Spleen (tissue), 11 donors: Measurements from ENCODE around the gene MYO10. TPM values are rescaled to one million over a fixed set of nuclear protein-coding genes. Genes with fewer than 3 reads are reported as not detected.

Source experiments
- DNase-seq: peaks from one replicate; pipeline ENCODE4 v3.0.0-alpha.2; 2020
- H3K27ac ChIP-seq, 8 donors: fragments of 200-600 bp; sonication (generic) in 7 of 8; 1 replicate in 4 of 8; 2 replicates in 4 of 8; pipeline versions ENCODE4 v1.5.0 to v1.8.0; 2016 to 2021; ENCODE audit warnings: inconsistent platforms in 4 of 8, mild to moderate bottlenecking in 4 of 8, moderate library complexity in 1 of 8
- H3K27me3 ChIP-seq, 7 donors: fragments of 200-600 bp; sonication (generic) in 6 of 7; replicated peaks in 1 of 7; 1 replicate in 4 of 7; 2 replicates in 3 of 7; pipeline versions ENCODE4 v1.5.0 to v1.8.0; 2016 to 2021; ENCODE audit warnings: inconsistent platforms in 3 of 7, mild to moderate bottlenecking in 1 of 7
- H3K36me3 ChIP-seq, 6 donors: fragments of 200-600 bp; sonication (generic) in 5 of 6; 1 replicate in 4 of 6; 2 replicates in 2 of 6; pipeline versions ENCODE4 v1.5.0 to v1.8.0; 2016 to 2021; ENCODE audit warnings: inconsistent platforms in 2 of 6
- H3K4me1 ChIP-seq, 6 donors: fragments of 200-600 bp; sonication (generic) in 5 of 6; 1 replicate in 3 of 6; 2 replicates in 3 of 6; pipeline versions ENCODE4 v1.5.0 to v1.8.0; 2016 to 2021; ENCODE audit warnings: inconsistent platforms in 3 of 6
- H3K4me3 ChIP-seq, 8 donors: fragments of 200-600 bp; sonication (generic) in 7 of 8; 1 replicate in 4 of 8; 2 replicates in 4 of 8; pipeline versions ENCODE4 v1.5.0 to v1.8.0; 2016 to 2021; ENCODE audit warnings: inconsistent platforms in 4 of 8, mild to moderate bottlenecking in 4 of 8, moderate library complexity in 2 of 8
- H3K9me3 ChIP-seq, 8 donors: fragments of 200-600 bp; sonication (generic) in 7 of 8; 1 replicate in 4 of 8; 2 replicates in 4 of 8; pipeline versions ENCODE4 v1.5.0 to v1.8.0; 2016 to 2021; ENCODE audit warnings: inconsistent platforms in 4 of 8
- POLR2A ChIP-seq, 3 donors: fragments of 450-650 bp; IDR thresholded peaks; one replicate each; pipeline ENCODE4 v1.5.1; 2017; ENCODE audit warnings: antibody characterized with exemption in 3 of 3, mild to moderate bottlenecking in 1 of 3
- POLR2AphosphoS5 ChIP-seq, 3 donors: sonication (generic); formaldehyde crosslinking; IDR thresholded peaks; one replicate each; pipeline ENCODE4 v1.5.1; 2017; ENCODE audit warnings: antibody characterized with exemption in 3 of 3
- WGBS, 5 donors: extraction: QIAGEN DNeasy Blood & Tissue Kit in 3 of 5; methylation state at CpG; one replicate each; pipeline versions ENCODE4 v1.1.5 to v1.1.7; 2013 to 2018; 5-methylcytosine and 5-hydroxymethylcytosine counted together
- intact Hi-C: fragments of 100-400 bp; cut with DNase I; formaldehyde crosslinking; loops from one replicate; pipeline ENCODE4 v1.15.0; 2023; ENCODE audit warnings: low total_unique reads
- polyA plus RNA-seq, 3 donors: library from polyadenylated mRNA; stranded (reverse); fragments of 200-250 nt; gene quantifications; one replicate each; pipeline ENCODE4 v1.2.1, GENCODE V29; 2013
- total RNA-seq, 7 donors: library from RNA; depleted of rRNA in 3 of 7; stranded (reverse); fragments of >200 nt in 3 of 7; fragmentation: NEBNext Ultra II Directional in 4 of 7; extraction: Animal tissue kit (Norgen Biotek cat#: 25700) in 4 of 7; gene quantifications; one replicate each; pipeline versions ENCODE4 v1.1.0 to v1.2.1, GENCODE V29; 2016 to 2021
- TF ChIP-seq, protein P1 (sequence below), 11 experiments: fragments of 200-600 bp in 7 of 11; fragments of 450-650 bp in 4 of 11; sonication (generic) in 4 of 11; IDR thresholded peaks in 8 of 11; conservative IDR thresholded peaks in 3 of 11; 1 replicate in 7 of 11; 2 replicates in 4 of 11; pipeline versions ENCODE4 v1.4.0 to v1.8.0; 2016 to 2021; ENCODE audit warnings: antibody characterized with exemption in 11 of 11, inconsistent platforms in 4 of 11, mild to moderate bottlenecking in 1 of 11
- donor health status: healthy with polysubstance abuse.
- donor health status: DM: no; HTN: no; CAD: no; lungs with moderate emphysema.
- donor health status: DM: no; HTN: no; CAD: no.
- donor health status: Bipolar disorder and iron deficiency.
- donor health status: healthy.
- donor health status: DM: no; HTN: no; CAD: no.
- donor health status: DM: yes; HTN: yes; CAD: no.

MYO10 gene
- total and polyA plus RNA-seq, 10 donors, result 1.1 to 72.8 (median 32.7) TPM

DNA sequence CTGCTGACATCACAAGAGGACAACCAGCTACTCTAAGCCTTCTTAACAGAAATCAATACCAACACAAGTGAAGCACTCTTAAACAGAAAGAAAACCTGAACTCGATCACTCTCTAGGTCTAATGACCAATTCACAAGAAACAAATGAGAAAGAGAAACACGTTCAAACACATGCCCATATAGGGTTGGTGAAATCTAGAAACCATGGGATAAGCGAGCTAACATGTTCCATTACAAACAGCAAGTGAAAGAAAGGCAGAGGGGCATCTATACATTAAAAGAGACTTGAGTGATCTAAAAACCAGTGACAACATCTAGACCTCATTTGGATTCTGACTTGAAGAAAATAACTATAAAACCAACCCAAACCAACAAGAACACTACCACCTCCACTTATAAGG, 244.4 kb downstream of the MYO10 start:
- no peak overlapping the region for H3K27ac ChIP-seq
- no peak for DNase-seq
- H3K4me3 ChIP-seq, result no peak overlapping the region
- H3K36me3 ChIP-seq, result peaks cover 0 to 50% (median 10%) of the 10 kb centered on the region in 6 donors
- intact Hi-C loops, result no loop called here
- no peaks in the 10 kb centered on the region for H3K4me1 ChIP-seq
- WGBS, 5 donors, result 79 to 93% (median 89%) methylated on average over 3 of the region's 3 CpGs
- H3K9me3 ChIP-seq, result no peaks in the 10 kb centered on the region
- no peaks in the 10 kb centered on the region for H3K27me3 ChIP-seq
- TF ChIP-seq POLR2A (IDR thresholded peaks at IDR 0.05), result no peak
- TF ChIP-seq, protein P1, sequence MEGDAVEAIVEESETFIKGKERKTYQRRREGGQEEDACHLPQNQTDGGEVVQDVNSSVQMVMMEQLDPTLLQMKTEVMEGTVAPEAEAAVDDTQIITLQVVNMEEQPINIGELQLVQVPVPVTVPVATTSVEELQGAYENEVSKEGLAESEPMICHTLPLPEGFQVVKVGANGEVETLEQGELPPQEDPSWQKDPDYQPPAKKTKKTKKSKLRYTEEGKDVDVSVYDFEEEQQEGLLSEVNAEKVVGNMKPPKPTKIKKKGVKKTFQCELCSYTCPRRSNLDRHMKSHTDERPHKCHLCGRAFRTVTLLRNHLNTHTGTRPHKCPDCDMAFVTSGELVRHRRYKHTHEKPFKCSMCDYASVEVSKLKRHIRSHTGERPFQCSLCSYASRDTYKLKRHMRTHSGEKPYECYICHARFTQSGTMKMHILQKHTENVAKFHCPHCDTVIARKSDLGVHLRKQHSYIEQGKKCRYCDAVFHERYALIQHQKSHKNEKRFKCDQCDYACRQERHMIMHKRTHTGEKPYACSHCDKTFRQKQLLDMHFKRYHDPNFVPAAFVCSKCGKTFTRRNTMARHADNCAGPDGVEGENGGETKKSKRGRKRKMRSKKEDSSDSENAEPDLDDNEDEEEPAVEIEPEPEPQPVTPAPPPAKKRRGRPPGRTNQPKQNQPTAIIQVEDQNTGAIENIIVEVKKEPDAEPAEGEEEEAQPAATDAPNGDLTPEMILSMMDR (IDR thresholded peaks at IDR 0.05 in 8 of 11, conservative IDR thresholded peaks at IDR 0.05 in 3 of 11), result no peak
- TF ChIP-seq POLR2AphosphoS5 (IDR thresholded peaks at IDR 0.05), result no peak

DNA sequence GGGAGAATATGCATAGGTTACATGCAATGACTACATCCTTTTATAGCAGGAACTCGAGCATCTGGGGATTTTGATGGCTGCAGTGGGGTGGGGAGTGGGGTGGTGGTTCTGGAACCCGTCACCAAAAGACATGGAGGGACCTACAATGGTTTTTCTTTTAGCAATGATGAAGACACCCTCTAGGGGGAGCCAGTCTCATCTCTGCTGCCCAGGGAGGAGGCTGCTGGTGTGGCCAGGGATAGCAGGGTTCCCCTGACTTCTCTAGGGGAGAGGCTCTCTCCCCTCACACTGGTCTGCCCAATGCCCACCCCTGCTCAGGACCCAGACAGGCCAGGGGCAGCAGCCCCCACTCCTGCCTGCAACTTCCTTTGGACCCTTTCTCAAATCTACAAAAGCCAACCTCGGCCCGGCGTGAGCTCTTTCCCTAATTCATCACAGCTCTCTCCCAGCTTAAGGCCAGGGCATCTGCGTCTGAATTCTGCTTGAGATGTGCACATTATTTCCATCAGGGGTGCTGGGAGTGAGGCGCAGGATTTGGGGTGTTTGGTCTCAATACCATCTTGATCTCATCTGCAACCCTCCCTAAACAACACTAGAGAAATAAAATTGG, 245.7 kb downstream of the MYO10 start:
- no peak overlapping the region for H3K27ac ChIP-seq
- H3K36me3 ChIP-seq, result peaks cover 0 to 61% (median 10%) of the 10 kb centered on the region in 6 donors
- 61 to 74% (median 67%) methylated on average over 7 of the region's 7 CpGs for WGBS, 5 donors
- no peak overlapping the region for H3K4me3 ChIP-seq
- DNase-seq, result no peak
- no peaks in the 10 kb centered on the region for H3K4me1 ChIP-seq
- TF ChIP-seq, protein P1 (IDR thresholded peaks at IDR 0.05 in 8 of 11, conservative IDR thresholded peaks at IDR 0.05 in 3 of 11), result peak in 6 of 11 experiments; percentile 10 to 49 (median 31)
- TF ChIP-seq POLR2A (IDR thresholded peaks at IDR 0.05) (no peak), POLR2AphosphoS5 (IDR thresholded peaks at IDR 0.05) (no peak)
- H3K9me3 ChIP-seq, result no peaks in the 10 kb centered on the region
- H3K27me3 ChIP-seq, result no peaks in the 10 kb centered on the region
- intact Hi-C loops, result no loop called here

DNA sequence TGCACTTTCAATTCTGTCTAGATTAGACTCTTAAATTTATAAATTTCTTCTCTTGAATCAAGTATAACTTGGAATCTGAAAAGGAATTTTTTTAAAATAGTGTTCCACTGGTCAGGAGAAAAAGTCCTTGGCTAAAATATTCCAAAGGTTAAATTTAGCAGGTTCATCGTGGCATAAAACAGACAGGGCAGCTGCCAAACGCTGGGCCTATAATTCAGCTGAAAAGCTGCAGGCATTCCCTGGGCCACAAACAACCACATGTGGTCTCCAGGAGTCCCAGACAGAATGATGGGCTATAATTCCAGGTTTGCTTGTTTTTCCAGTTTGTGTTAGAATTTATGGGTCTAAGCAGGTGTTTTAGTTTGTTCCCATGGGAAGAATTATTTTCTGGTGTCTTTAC, 248.2 kb downstream of the MYO10 start:
- DNase-seq, result no peak
- WGBS, 5 donors, result 61 to 88% (median 82%) methylated on average over 2 of the region's 2 CpGs
- TF ChIP-seq POLR2AphosphoS5 (IDR thresholded peaks at IDR 0.05) (no peak), POLR2A (IDR thresholded peaks at IDR 0.05) (no peak)
- TF ChIP-seq, protein P1 (IDR thresholded peaks at IDR 0.05 in 8 of 11, conservative IDR thresholded peaks at IDR 0.05 in 3 of 11), result no peak
- no peaks in the 10 kb centered on the region for H3K27me3 ChIP-seq
- H3K36me3 ChIP-seq, result peaks cover 0 to 67% (median 14%) of the 10 kb centered on the region in 6 donors
- no peaks in the 10 kb centered on the region for H3K4me1 ChIP-seq
- H3K27ac ChIP-seq, result no peak overlapping the region
- no peak overlapping the region for H3K4me3 ChIP-seq
- no peaks in the 10 kb centered on the region for H3K9me3 ChIP-seq
- intact Hi-C loops, result no loop called here

DNA sequence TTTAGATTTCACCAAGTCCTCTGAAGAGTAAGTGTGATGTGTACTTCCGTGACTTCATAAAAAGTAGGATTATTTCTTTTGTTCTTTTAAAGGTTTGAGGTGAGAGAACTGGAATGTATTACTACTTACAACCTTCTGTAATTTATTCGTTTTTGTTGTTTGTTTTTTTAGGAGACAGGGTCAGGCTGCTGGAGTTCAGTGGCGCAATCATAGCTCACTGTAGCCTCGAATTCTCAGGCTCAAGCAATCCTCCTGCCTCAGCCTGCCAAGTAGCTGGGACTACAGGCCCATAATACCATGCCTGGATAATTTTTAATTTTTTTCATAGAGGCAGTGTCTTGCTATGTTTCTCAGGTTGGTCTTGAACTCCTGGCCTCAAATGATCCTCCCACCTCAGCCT, 251.0 kb downstream of the MYO10 start:
- Histone ChIP-seq H3K36me3 (peaks cover 0 to 89% (median 30%) of the 10 kb centered on the region in 6 donors), H3K4me3 (no peak overlapping the region), H3K4me1 (no peaks in the 10 kb centered on the region), H3K27me3 (no peaks in the 10 kb centered on the region), H3K9me3 (no peaks in the 10 kb centered on the region), H3K27ac (no peak overlapping the region)
- TF ChIP-seq POLR2A (IDR thresholded peaks at IDR 0.05), result no peak
- intact Hi-C loops, result no loop called here
- DNase-seq, result no peak
- WGBS, 5 donors, result 77 to 90% (median 85%) methylated on average over 4 of the region's 4 CpGs
